Gastrocnemius medialis (tissue), 4 donors: ENCODE results near the gene NFE2L3. TPM values are rescaled to one million over a fixed set of nuclear protein-coding genes. Genes with fewer than 3 reads are reported as not detected.

Source experiments
- ATAC-seq, 2 donors: fragments of 150-250 bp; one replicate each; pipeline ENCODE4 v1.9.1; 2016
- DNase-seq, 2 donors: peaks; one replicate each; pipeline ENCODE4 v3.0.0-alpha.2; 2019
- H3K27ac ChIP-seq, 4 donors: fragments of 200-600 bp; sonication (generic); 1 replicate in 1 of 4; 2 replicates in 3 of 4; pipeline ENCODE4 v1.5.1; 2016 to 2018; ENCODE audit warnings: mild to moderate bottlenecking in 2 of 4, moderate library complexity in 1 of 4
- H3K27me3 ChIP-seq, 3 donors: fragments of 200-600 bp; sonication (generic) in 2 of 3; 1 replicate in 1 of 3; 2 replicates in 2 of 3; pipeline versions ENCODE4 v1.5.1 to v1.6.0; 2016 to 2019; ENCODE audit warnings: mild to moderate bottlenecking in 1 of 3, moderate library complexity in 1 of 3
- H3K36me3 ChIP-seq, 2 donors: fragments of 200-600 bp; sonication (generic) in 1 of 2; one replicate each; pipeline ENCODE4 v1.5.1; 2017 to 2018
- H3K4me1 ChIP-seq, 2 donors: fragments of 200-600 bp; sonication (generic) in 1 of 2; one replicate each; pipeline ENCODE4 v1.5.1; 2016 to 2017; ENCODE audit warnings: mild to moderate bottlenecking in 2 of 2
- H3K4me3 ChIP-seq, 4 donors: fragments of 200-600 bp; sonication (generic) in 3 of 4; 1 replicate in 1 of 4; 2 replicates in 3 of 4; pipeline ENCODE4 v1.5.1; 2016 to 2019; ENCODE audit warnings: mild to moderate bottlenecking in 2 of 4
- H3K9me3 ChIP-seq, 3 donors: fragments of 200-600 bp; sonication (generic) in 2 of 3; 1 replicate in 1 of 3; 2 replicates in 2 of 3; pipeline ENCODE4 v1.5.1; 2016 to 2019
- POLR2A ChIP-seq, 2 donors: fragments of 450-650 bp; IDR thresholded peaks; one replicate each; pipeline ENCODE4 v1.6.1; 2017; ENCODE audit warnings: antibody characterized with exemption in 2 of 2, mild to moderate bottlenecking in 2 of 2, moderate library complexity in 2 of 2
- in situ Hi-C, 4 donors: fragments of 200-750 bp; cut with MboI; loops; one replicate each; pipeline versions ENCODE4 v1.15.0 to v1.8.0; 2017; ENCODE audit warnings: low sequenced_read_pairs in 4 of 4
- intact Hi-C: fragments of 100-400 bp; cut with DNase I; formaldehyde crosslinking; loops from one replicate; pipeline ENCODE4 v1.15.1; 2023; ENCODE audit warnings: low total_unique reads
- total RNA-seq, 4 donors: library from RNA; depleted of rRNA; stranded (reverse); fragments of >200 nt; gene quantifications; one replicate each; pipeline versions ENCODE4 v1.1.0 to v1.2.3, GENCODE V29; 2016
- TF ChIP-seq, protein P1 (sequence below), 5 experiments: fragments of 450-650 bp in 3 of 5; fragments of 200-600 bp in 2 of 5; sonication (generic) in 2 of 5; IDR thresholded peaks in 4 of 5; conservative IDR thresholded peaks in 1 of 5; 1 replicate in 4 of 5; 2 replicates in 1 of 5; pipeline ENCODE4 v1.5.1; 2016 to 2019; ENCODE audit warnings: antibody characterized with exemption in 5 of 5, mild to moderate bottlenecking in 3 of 5, moderate library complexity in 3 of 5

The NFE2L3 gene
- total RNA-seq, 4 donors from 2014 or later: 1.1 to 6.2 (median 1.7) TPM

DNA sequence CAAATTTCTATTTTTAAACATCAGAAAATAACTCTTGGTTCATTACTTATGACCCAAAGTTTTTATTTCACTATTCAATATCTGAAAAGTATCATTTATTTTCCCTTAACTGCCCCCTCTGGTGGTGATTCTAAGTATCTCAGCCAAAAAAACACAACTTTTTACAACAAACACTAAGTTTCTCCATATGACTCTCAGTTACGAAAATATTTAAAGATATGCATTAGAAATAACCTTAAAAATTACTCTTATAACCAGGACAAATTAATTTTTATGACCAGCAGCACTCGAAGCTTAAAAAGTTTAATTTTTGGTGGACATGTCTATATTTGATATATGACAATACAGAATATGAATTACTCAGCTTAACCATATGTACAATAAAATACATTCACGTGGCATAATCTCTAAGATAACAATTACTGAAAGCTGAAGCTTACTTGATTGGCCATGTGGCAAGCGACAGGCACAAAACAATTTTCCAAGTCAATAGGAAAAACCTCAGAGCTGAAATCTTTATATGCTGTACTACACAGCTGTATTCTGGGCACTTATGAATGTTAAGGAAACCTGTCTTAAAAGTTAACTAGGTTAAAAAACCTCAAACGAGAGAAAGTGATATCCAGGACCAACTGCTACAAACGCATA lies 46.3 kb downstream of the NFE2L3 start:
- H3K27me3 ChIP-seq: no peaks in the 10 kb centered on the region
- ATAC-seq (no peak), DNase-seq (no peak)
- intact Hi-C loops: loop anchor here (10.0 kb wide), 1 partner anchor 103 kb away; no protein-coding TSS in a partner anchor
- H3K4me3 ChIP-seq: peak overlapping the region; percentile 79 to 98 (median 94)
- peak overlapping the region; percentile 97 to 100 (median 98) for H3K27ac ChIP-seq
- H3K4me1 ChIP-seq: peaks cover 50 to 52% of the 10 kb centered on the region in 2 donors
- in situ Hi-C loops: loop anchor here in 3 of 4 donors (10.0 to 25.0 kb wide), 4 partner anchors 103 to 989 kb away; partner anchors contain the start of gene HOXA11 (in 2 of the 3)
- peaks cover 2 to 44% of the 10 kb centered on the region in 2 donors for H3K36me3 ChIP-seq
- no peaks in the 10 kb centered on the region for H3K9me3 ChIP-seq
- TF ChIP-seq POLR2A (IDR thresholded peaks at IDR 0.05): no peak
- TF ChIP-seq, protein P1, sequence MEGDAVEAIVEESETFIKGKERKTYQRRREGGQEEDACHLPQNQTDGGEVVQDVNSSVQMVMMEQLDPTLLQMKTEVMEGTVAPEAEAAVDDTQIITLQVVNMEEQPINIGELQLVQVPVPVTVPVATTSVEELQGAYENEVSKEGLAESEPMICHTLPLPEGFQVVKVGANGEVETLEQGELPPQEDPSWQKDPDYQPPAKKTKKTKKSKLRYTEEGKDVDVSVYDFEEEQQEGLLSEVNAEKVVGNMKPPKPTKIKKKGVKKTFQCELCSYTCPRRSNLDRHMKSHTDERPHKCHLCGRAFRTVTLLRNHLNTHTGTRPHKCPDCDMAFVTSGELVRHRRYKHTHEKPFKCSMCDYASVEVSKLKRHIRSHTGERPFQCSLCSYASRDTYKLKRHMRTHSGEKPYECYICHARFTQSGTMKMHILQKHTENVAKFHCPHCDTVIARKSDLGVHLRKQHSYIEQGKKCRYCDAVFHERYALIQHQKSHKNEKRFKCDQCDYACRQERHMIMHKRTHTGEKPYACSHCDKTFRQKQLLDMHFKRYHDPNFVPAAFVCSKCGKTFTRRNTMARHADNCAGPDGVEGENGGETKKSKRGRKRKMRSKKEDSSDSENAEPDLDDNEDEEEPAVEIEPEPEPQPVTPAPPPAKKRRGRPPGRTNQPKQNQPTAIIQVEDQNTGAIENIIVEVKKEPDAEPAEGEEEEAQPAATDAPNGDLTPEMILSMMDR (IDR thresholded peaks at IDR 0.05 in 4 of 5, conservative IDR thresholded peaks at IDR 0.05 in 1 of 5): peak; percentile 61 to 88 (median 75)

DNA sequence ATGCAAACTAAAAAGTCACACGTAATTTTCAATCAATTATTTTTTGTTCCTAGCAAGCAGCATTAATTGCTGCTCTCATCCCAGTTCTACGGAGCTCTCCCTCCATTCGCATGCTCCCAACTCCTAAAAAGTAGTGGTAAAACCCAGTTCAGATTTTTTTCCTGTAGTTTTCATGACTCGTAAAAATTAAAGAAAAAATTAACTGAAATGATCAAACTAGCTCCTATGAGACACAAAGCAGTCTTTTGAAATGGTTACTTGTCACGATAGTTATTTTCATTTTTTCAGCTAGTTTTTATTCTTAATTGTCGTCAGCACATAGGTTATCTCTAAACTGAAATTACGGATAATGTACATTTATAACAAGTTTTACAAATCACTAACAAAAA lies 46.8 kb downstream of the NFE2L3 start:
- Histone ChIP-seq H3K36me3 (peaks cover 2 to 39% of the 10 kb centered on the region in 2 donors), H3K4me1 (peaks cover 50 to 53% of the 10 kb centered on the region in 2 donors), H3K27ac (peak overlapping the region; percentile 97 to 100 (median 98)), H3K4me3 (peak overlapping the region; percentile 79 to 98 (median 94)), H3K9me3 (no peaks in the 10 kb centered on the region), H3K27me3 (no peaks in the 10 kb centered on the region)
- in situ Hi-C loops: loop anchor here in 3 of 4 donors (10.0 to 25.0 kb wide), 4 partner anchors 104 to 989 kb away; partner anchors contain the start of gene HOXA11 (in 2 of the 3)
- no peak for ATAC-seq
- no peak for TF ChIP-seq POLR2A (IDR thresholded peaks at IDR 0.05)
- TF ChIP-seq, protein P1 (IDR thresholded peaks at IDR 0.05 in 4 of 5, conservative IDR thresholded peaks at IDR 0.05 in 1 of 5): no peak
- intact Hi-C loops: loop anchor here (10.0 kb wide), 1 partner anchor 104 kb away; no protein-coding TSS in a partner anchor
- DNase-seq: no peak

DNA sequence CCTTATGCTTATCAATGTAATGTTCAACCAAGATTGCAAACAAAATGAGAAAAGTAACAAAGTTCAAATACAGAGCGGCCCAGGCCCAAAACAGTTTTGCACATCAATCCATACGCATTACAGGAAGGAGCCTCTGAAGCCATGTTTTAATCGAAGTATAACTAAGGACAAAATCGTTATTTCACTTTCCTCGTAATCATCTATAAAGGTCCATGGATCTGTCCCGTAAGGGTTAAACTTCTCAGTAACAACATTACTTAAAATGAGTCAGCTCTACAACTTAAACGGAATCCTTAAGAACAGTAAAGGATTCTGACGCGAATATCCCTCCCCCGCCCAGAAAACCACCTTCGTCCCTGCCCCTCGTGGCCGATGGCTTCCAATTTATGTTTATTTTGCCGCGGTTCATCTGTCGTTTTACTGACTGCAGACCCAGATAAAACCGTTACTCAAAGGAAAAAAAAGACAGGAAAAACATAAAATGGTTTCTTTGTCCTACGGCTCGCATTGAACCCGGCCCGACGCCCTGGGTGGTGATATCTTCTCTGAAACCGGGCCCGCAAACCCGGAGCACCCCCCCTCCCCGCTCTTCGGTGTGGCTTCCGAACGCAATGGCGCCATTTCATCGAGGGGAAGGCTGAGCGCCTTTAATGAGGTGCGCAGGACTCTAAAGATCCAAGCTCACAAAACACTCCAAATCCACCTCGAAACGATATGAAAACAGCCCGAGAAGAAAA lies 47.5 kb downstream of the NFE2L3 start:
- ATAC-seq: peak; percentile 36 to 49
- H3K9me3 ChIP-seq: no peaks in the 10 kb centered on the region

DNA sequence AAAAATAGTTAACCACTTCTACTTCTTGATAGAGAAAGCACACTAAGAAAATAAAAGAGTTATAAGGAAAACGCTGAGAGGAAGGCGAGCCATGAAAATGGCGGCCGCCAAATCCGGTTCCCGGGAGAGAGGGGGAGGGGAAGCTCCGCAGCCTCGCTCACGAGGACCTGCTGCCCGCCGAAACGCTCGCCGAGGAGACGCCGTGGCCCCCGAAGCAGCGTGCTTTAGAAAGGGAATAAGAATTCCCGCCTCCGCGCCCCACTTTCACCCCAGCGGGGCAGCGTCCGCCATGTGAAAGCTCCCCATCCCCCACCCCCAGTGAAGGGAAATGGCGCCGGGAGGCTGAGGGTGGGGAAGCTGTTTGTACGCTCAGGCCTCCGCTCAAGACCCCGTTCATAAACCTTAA lies 48.0 kb downstream of the NFE2L3 start:
- no peak for TF ChIP-seq POLR2A (IDR thresholded peaks at IDR 0.05)
- TF ChIP-seq, protein P1 (IDR thresholded peaks at IDR 0.05 in 4 of 5, conservative IDR thresholded peaks at IDR 0.05 in 1 of 5): peak in 1 of 5 experiments; percentile 9
- in situ Hi-C loops (loop anchor here in 2 of 4 donors (10.0 to 25.0 kb wide), 4 partner anchors 313 to 962 kb away; partner anchors contain the start of genes HOXA10 (in 1 of the 2), HOXA3 (in 1 of the 2), HOXA7 (in 1 of the 2) and HOXA9 (in 1 of the 2)), intact Hi-C loops (loop anchor here (2.0 to 10.0 kb wide), 7 partner anchors 167 to 1462 kb away; partner anchors contain the start of genes HIBADH, HOXA9 and SKAP2)
- ATAC-seq: peak; percentile 34 to 36
- Histone ChIP-seq H3K27ac (peak overlapping the region; percentile 97 to 100 (median 98)), H3K4me1 (peaks cover 45 to 53% of the 10 kb centered on the region in 2 donors), H3K9me3 (no peaks in the 10 kb centered on the region), H3K36me3 (peaks cover 2 to 26% of the 10 kb centered on the region in 2 donors), H3K27me3 (no peaks in the 10 kb centered on the region), H3K4me3 (peak overlapping the region; percentile 79 to 98 (median 94))
- DNase-seq: peak; percentile 50 to 63

More for the DNA sequence above, 47.5 kb downstream of the NFE2L3 start:
- Histone ChIP-seq H3K4me3 (peak overlapping the region; percentile 79 to 98 (median 94)), H3K36me3 (peaks cover 2 to 32% of the 10 kb centered on the region in 2 donors), H3K27me3 (no peaks in the 10 kb centered on the region), H3K4me1 (peaks cover 46 to 53% of the 10 kb centered on the region in 2 donors), H3K27ac (peak overlapping the region; percentile 97 to 100 (median 98))
- in situ Hi-C loops: loop anchor here (10.0 to 25.0 kb wide), 8 partner anchors 105 to 988 kb away; partner anchors contain the start of genes HOXA11 (in 2 of the 4), HOXA10 (in 1 of the 4), HOXA3 (in 1 of the 4) and HOXA7 (in 1 of the 4)
- TF ChIP-seq, protein P1 (IDR thresholded peaks at IDR 0.05 in 4 of 5, conservative IDR thresholded peaks at IDR 0.05 in 1 of 5): no peak
- TF ChIP-seq POLR2A (IDR thresholded peaks at IDR 0.05): peak; percentile 8 to 32
- intact Hi-C loops: loop anchor here (2.0 to 10.0 kb wide), 8 partner anchors 105 to 1463 kb away; partner anchors contain the start of genes HIBADH, HOXA9 and SKAP2
- DNase-seq: peak; percentile 65 to 79
